GM21737 (cell line): ENCODE results near the gene PIK3IP1.
"Not testable (repeated sequence)": the region's sequence is repeated elsewhere in the genome, so short reads cannot be mapped to it uniquely, and the experiment has no call there.

Experiments used
- ATAC-seq: cut with Tn5 transposase; IDR thresholded peaks from one replicate; pipeline ENCODE4 v1.9.1; 2021; ENCODE audit warnings: mild to moderate bottlenecking, moderate library complexity; ENCODE audit not compliant: unreplicated experiment

PIK3IP1 gene

GRCh38 chr22:31259798-31260473 lies 32.4 kb downstream of the PIK3IP1 start:
- no peak for ATAC-seq

GRCh38 chr22:31253949-31254348 lies 38.3 kb downstream of the PIK3IP1 start:
- no peak for ATAC-seq

- no peak for ATAC-seq
Measured at GRCh38 chr22:31250740-31251600, 41.3 kb downstream of the PIK3IP1 start.

GRCh38 chr22:31248965-31249958 lies 43.0 kb downstream of the PIK3IP1 start:
- no peak for ATAC-seq

- no peak for ATAC-seq
Measured at GRCh38 chr22:31248138-31248745, 44.0 kb downstream of the PIK3IP1 start.

GRCh38 chr22:31247726-31248125 lies 44.6 kb downstream of the PIK3IP1 start:
- ATAC-seq, result no peak

- ATAC-seq, result no peak
Measured at GRCh38 chr22:31246687-31247086, 45.6 kb downstream of the PIK3IP1 start.

- ATAC-seq, result not testable (repeated sequence)
Measured at GRCh38 chr22:31245998-31246397, 46.3 kb downstream of the PIK3IP1 start.

GRCh38 chr22:31244943-31245451 lies 47.3 kb downstream of the PIK3IP1 start:
- no peak for ATAC-seq

- ATAC-seq, result no peak
Measured at GRCh38 chr22:31244046-31244942, 48.0 kb downstream of the PIK3IP1 start.

- ATAC-seq, result no peak
Measured at GRCh38 chr22:31243339-31244045, 48.8 kb downstream of the PIK3IP1 start.

- ATAC-seq, result no peak
Measured at GRCh38 chr22:31241936-31242335, 50.4 kb downstream of the PIK3IP1 start.

GRCh38 chr22:31241200-31241599 lies 51.1 kb downstream of the PIK3IP1 start:
- ATAC-seq, result no peak

- ATAC-seq, result no peak
Measured at GRCh38 chr22:31239771-31240370, 52.4 kb downstream of the PIK3IP1 start.

GRCh38 chr22:31238057-31238456 lies 54.2 kb downstream of the PIK3IP1 start:
- ATAC-seq, result no peak

- ATAC-seq, result not testable (repeated sequence)
Measured at GRCh38 chr22:31236044-31236443, 56.2 kb downstream of the PIK3IP1 start.

GRCh38 chr22:31235081-31235480 lies 57.2 kb downstream of the PIK3IP1 start:
- no peak for ATAC-seq

- no peak for ATAC-seq
Measured at GRCh38 chr22:31233001-31233400, 59.3 kb downstream of the PIK3IP1 start.
